ENCODE measurements around the gene SH3D19.

- TF ChIP-seq CTCF (IDR thresholded peaks at IDR 0.05) (no peak), POLR2A (IDR thresholded peaks at IDR 0.05) (no peak), EP300 (IDR thresholded peaks at IDR 0.05) (no peak)
These were observed 182.6 kb downstream of the SH3D19 start for GRCh38 chr4:151142758-151143157.

All from ovary (tissue), 3 donors.